Right atrium auricular region (tissue), 2 donors: ENCODE data around the gene STAMBPL1. TPM values are rescaled to one million over a fixed set of nuclear protein-coding genes. Genes with fewer than 3 reads are reported as not detected.

ENCODE experiments used
- DNase-seq: peaks from one replicate; pipeline ENCODE4 v3.0.0-alpha.2; 2019; ENCODE audit warnings: low spot score
- H3K27ac ChIP-seq, 2 donors: fragments of 200-600 bp; sonication (generic); 1 replicate in 1 of 2; 2 replicates in 1 of 2; pipeline ENCODE4 v1.5.1; 2016 to 2019
- H3K27me3 ChIP-seq, 2 donors: fragments of 200-600 bp; sonication (generic); one replicate each; pipeline versions ENCODE4 v1.5.1 to v1.6.0; 2017 to 2019
- H3K36me3 ChIP-seq: fragments of 200-600 bp; sonication (generic); one replicate; pipeline ENCODE4 v1.5.1; 2016
- H3K4me1 ChIP-seq, 2 donors: fragments of 200-600 bp; sonication (generic); one replicate each; pipeline versions ENCODE4 v1.5.1 to v1.6.0; 2017 to 2019
- H3K4me3 ChIP-seq, 2 donors: fragments of 200-600 bp; sonication (generic); 1 replicate in 1 of 2; 2 replicates in 1 of 2; pipeline ENCODE4 v1.5.1; 2017 to 2019; ENCODE audit warnings: mild to moderate bottlenecking in 1 of 2, moderate library complexity in 1 of 2
- H3K9me3 ChIP-seq, 2 donors: fragments of 200-600 bp; sonication (generic); one replicate each; pipeline ENCODE4 v1.5.1; 2019
- CTCF ChIP-seq, 2 donors: fragments of 200-600 bp; sonication (generic); IDR thresholded peaks; one replicate each; pipeline ENCODE4 v1.5.1; 2019; ENCODE audit warnings: antibody characterized with exemption in 2 of 2
- total RNA-seq, 2 donors: library from RNA; depleted of rRNA; stranded (reverse); fragments of >200 nt; gene quantifications; one replicate each; pipeline ENCODE4 v1.1.0, GENCODE V29; 2016

Gene STAMBPL1
- total RNA-seq, 2 donors from 2014 or later: 8.8 to 13.8 TPM

DNA sequence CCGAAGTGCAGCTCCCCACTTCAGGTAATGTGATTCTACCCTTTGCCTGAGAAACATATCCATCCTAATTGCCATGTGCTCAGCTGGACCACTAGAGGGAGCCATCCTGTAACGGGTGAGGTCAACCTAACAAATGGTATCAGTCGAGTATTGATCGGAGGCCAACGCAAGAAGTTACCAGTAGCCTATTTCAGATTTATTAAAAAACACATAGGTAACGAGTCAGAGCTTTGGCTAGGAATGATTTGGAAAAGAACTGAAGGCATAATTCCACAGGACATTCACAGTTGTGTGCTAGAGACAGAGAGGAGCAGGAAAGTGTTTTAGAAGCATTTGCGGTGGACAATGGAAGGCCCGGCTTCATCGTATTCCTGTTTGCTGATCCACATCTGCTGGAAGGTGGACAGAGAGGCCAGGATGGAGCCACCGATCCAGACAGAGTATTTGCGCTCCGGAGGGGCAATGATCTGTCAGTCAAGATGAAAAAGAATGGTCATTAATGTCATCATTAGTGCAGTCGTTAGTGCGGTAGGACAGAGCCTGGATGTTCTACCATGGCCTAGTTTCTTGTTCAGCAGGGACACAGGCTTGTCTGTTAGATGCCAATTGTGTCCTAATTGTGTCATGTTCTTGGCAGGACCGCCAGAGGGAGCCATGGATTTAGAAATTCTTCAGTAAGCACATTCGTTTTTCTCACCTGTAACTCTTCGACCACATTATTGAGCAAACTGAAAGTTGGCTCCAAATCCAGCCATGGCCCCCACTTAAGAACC is 55.0 kb downstream of the STAMBPL1 start:
- DNase-seq: peak; percentile 92
- Histone ChIP-seq H3K9me3 (no peaks in the 10 kb centered on the region), H3K27ac (peak overlapping the region; percentile 35 to 47), H3K4me1 (peaks cover 0 to 30% of the 10 kb centered on the region in 2 donors), H3K27me3 (no peaks in the 10 kb centered on the region), H3K4me3 (no peak overlapping the region), H3K36me3 (peaks cover 52% of the 10 kb centered on the region)
- TF ChIP-seq CTCF (IDR thresholded peaks at IDR 0.05): peak; percentile 74 to 78

GRCh38 chr10:88936656-88937055 is 56.6 kb downstream of the STAMBPL1 start:
- H3K4me1 ChIP-seq: peaks cover 0 to 16% of the 10 kb centered on the region in 2 donors
- H3K27ac ChIP-seq: peak overlapping the region in 1 of 2 donors; percentile 25
- no peak overlapping the region for H3K4me3 ChIP-seq
- H3K9me3 ChIP-seq: no peaks in the 10 kb centered on the region
- no peaks in the 10 kb centered on the region for H3K27me3 ChIP-seq
- TF ChIP-seq CTCF (IDR thresholded peaks at IDR 0.05): no peak
- DNase-seq: no peak
- peaks cover 68% of the 10 kb centered on the region for H3K36me3 ChIP-seq

DNA sequence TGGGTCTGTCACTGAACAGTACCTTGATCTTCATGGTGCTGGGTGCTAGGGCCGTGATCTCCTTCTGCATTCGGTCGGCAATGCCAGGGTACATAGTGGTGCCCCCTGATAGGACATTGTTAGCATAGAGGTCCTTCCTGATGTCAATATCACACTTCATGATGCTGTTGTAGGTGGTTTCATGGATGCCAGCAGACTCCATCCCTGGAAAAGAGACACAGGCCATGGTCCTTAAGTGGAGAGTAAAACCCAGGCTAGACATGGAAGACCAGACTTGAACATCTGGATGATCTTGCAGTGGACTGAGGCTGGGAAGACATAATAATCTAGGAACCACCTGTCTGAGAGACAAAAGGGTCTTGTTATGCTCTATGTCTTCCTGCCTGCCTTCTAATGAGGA is 58.0 kb downstream of the STAMBPL1 start:
- no peak overlapping the region for H3K27ac ChIP-seq
- no peak overlapping the region for H3K4me3 ChIP-seq
- peaks cover 0 to 25% of the 10 kb centered on the region in 2 donors for H3K4me1 ChIP-seq
- no peak for TF ChIP-seq CTCF (IDR thresholded peaks at IDR 0.05)
- no peaks in the 10 kb centered on the region for H3K27me3 ChIP-seq
- H3K36me3 ChIP-seq: peaks cover 82% of the 10 kb centered on the region
- no peaks in the 10 kb centered on the region for H3K9me3 ChIP-seq
- DNase-seq: no peak

- Histone ChIP-seq H3K27ac (peak overlapping the region in 1 of 2 donors; percentile 1), H3K4me3 (no peak overlapping the region), H3K36me3 (peaks cover 91% of the 10 kb centered on the region), H3K4me1 (peaks cover 0 to 26% of the 10 kb centered on the region in 2 donors), H3K9me3 (no peaks in the 10 kb centered on the region), H3K27me3 (no peaks in the 10 kb centered on the region)
- TF ChIP-seq CTCF (IDR thresholded peaks at IDR 0.05): no peak
- DNase-seq: no peak
These were observed 58.9 kb downstream of the STAMBPL1 start for GRCh38 chr10:88938938-88939337.

DNA sequence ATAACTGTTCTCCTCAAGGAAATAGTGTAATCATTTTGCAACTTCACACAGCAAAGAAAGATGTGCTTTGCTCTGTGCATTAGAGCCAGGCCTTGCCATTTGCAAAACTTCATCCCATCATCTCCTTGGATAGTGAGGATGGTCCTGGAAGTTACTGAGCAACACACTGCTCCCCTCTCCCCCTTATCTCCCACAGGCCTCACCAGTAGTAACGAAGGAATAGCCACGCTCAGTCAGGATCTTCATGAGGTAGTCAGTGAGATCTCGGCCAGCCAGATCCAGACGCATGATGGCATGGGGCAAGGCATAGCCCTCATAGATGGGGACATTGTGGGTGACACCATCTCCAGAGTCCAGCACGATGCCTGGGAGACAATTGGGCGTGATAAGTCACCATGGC is 61.0 kb downstream of the STAMBPL1 start:
- no peak overlapping the region for H3K27ac ChIP-seq
- H3K36me3 ChIP-seq: peaks cover 97% of the 10 kb centered on the region
- H3K9me3 ChIP-seq: no peaks in the 10 kb centered on the region
- H3K4me1 ChIP-seq: peaks cover 0 to 16% of the 10 kb centered on the region in 2 donors
- TF ChIP-seq CTCF (IDR thresholded peaks at IDR 0.05): no peak
- H3K4me3 ChIP-seq: no peak overlapping the region
- no peak for DNase-seq
- H3K27me3 ChIP-seq: no peaks in the 10 kb centered on the region
